ENCODE results near the gene IFT43.

- no peak for TF ChIP-seq FOXM1 (IDR thresholded peaks at IDR 0.05; ENCODE audit: borderline replicate concordance)
- no peak for TF ChIP-seq HDGF (IDR thresholded peaks at IDR 0.05; ENCODE audit: borderline replicate concordance)
- TF ChIP-seq SUZ12 (IDR thresholded peaks at IDR 0.05): no peak
- no peak for TF ChIP-seq BHLHE40 (IDR thresholded peaks at IDR 0.05; ENCODE audit: borderline replicate concordance)
- TF ChIP-seq SP1 (IDR thresholded peaks at IDR 0.05): no peak
- TF ChIP-seq ZNF384 (IDR thresholded peaks at IDR 0.05): no peak
- TF ChIP-seq FOXK2 (IDR thresholded peaks at IDR 0.05): no peak
- no peak for TF ChIP-seq PKNOX1 (IDR thresholded peaks at IDR 0.05)
Measured at GRCh38 chr14:76088326-76088725, 102.8 kb downstream of the IFT43 start.

All from HEK293T (cell line).